Smooth muscle cell (in vitro differentiated cells): Measurements from ENCODE around the gene PRRG1. TPM values are rescaled to one million over a fixed set of nuclear protein-coding genes. Genes with fewer than 3 reads are reported as not detected.
"Not testable (repeated sequence)": the region's sequence is repeated elsewhere in the genome, so short reads cannot be mapped to it uniquely, and the experiment has no call there.

Experiments used
- DNase-seq: peaks from one replicate; lab custom pipeline; 2025; ENCODE audit not compliant: unreplicated experiment; lab: John Stamatoyannopoulos, UW
- H2AFZ ChIP-seq: fragments of 200-600 bp; sonication (generic); 2 replicates; pipeline ENCODE4 v1.6.0; 2016; ENCODE audit warnings: antibody characterized with exemption, low read depth, mild to moderate bottlenecking
- H3F3A ChIP-seq: fragments of 200-600 bp; sonication (generic); 2 replicates; pipeline ENCODE4 v1.6.0; 2017; ENCODE audit warnings: antibody characterized with exemption, low read depth
- H3K27ac ChIP-seq: fragments of 200-600 bp; sonication (generic); 2 replicates; pipeline ENCODE4 v1.5.1; 2016; ENCODE audit warnings: low read depth, mild to moderate bottlenecking
- H3K27me3 ChIP-seq: fragments of 200-600 bp; sonication (generic); 2 replicates; pipeline ENCODE4 v1.6.1; 2016; ENCODE audit warnings: low read depth, mild to moderate bottlenecking
- H3K36me3 ChIP-seq: fragments of 200-600 bp; sonication (generic); 2 replicates; pipeline ENCODE4 v1.5.1; 2016; ENCODE audit warnings: low read depth
- H3K4me1 ChIP-seq: fragments of 200-600 bp; sonication (generic); 2 replicates; pipeline ENCODE4 v1.5.1; 2016; ENCODE audit warnings: low read depth
- H3K4me2 ChIP-seq: fragments of 200-600 bp; sonication (generic); 2 replicates; pipeline ENCODE4 v1.6.0; 2016; ENCODE audit warnings: mild to moderate bottlenecking
- H3K4me3 ChIP-seq: fragments of 200-600 bp; sonication (generic); 2 replicates; pipeline ENCODE4 v1.5.1; 2016; ENCODE audit warnings: mild to moderate bottlenecking
- H3K79me2 ChIP-seq: fragments of 200-600 bp; sonication (generic); 2 replicates; pipeline ENCODE4 v1.6.0; 2016; ENCODE audit warnings: low read depth, mild to moderate bottlenecking
- H3K9ac ChIP-seq: fragments of 200-600 bp; sonication (generic); 2 replicates; pipeline ENCODE4 v1.6.0; 2016; ENCODE audit warnings: low read depth
- H3K9me3 ChIP-seq: fragments of 200-600 bp; sonication (generic); replicated peaks from 2 replicates; pipeline ENCODE4 v1.5.1; 2016; ENCODE audit warnings: low read depth
- H4K20me1 ChIP-seq: fragments of 200-600 bp; sonication (generic); 2 replicates; pipeline ENCODE4 v1.6.0; 2016; ENCODE audit warnings: low read depth
- WGBS: methylation state at CpG from one replicate; pipeline ENCODE4 v1.1.7; 2016; ENCODE audit warnings: low lambda C conversion rate; 5-methylcytosine and 5-hydroxymethylcytosine counted together
- polyA plus RNA-seq: library from polyadenylated mRNA; unstranded; fragments of >200 nt; fragmentation: Nextera tagmentation; extraction: Ambion mirVana; gene quantifications from 2 replicates; pipeline ENCODE4 v1.2.1, GENCODE V29; 2016
- total RNA-seq: library from RNA; depleted of rRNA; stranded (reverse); fragments of >200 nt; gene quantifications from 2 replicates; pipeline ENCODE4 v1.2.3, GENCODE V29; 2014
- TF ChIP-seq, protein P1 (sequence below): fragments of 200-600 bp; sonication (generic); IDR thresholded peaks from 2 replicates; pipeline ENCODE4 v1.5.1; 2017; ENCODE audit warnings: borderline replicate concordance, mild to moderate bottlenecking, antibody characterized with exemption; ENCODE audit not compliant: insufficient read depth, poor library complexity, severe bottlenecking

Gene PRRG1
- total RNA-seq = 33.3 and 47.0 TPM in 2 replicates
- 9.6 and 14.4 TPM in 2 replicates for polyA plus RNA-seq

- H3K9ac ChIP-seq = peak within 1 kb of the TSS; percentile 76
- H3K36me3 ChIP-seq = no peaks in the 10 kb centered on the region
- H3K4me1 ChIP-seq = peaks cover 21% of the 10 kb centered on the region
- H3F3A ChIP-seq = peaks cover 5% of the 10 kb centered on the region
- H3K4me2 ChIP-seq = peak within 1 kb of the TSS; percentile 88
- H3K79me2 ChIP-seq = peaks cover 43% of the 10 kb centered on the region
- no peaks in the 10 kb centered on the region for H3K9me3 ChIP-seq
- H2AFZ ChIP-seq = peak within 1 kb of the TSS; percentile 96
- H3K27ac ChIP-seq = peak within 1 kb of the TSS; percentile 88
- peaks cover 26% of the 10 kb centered on the region for H4K20me1 ChIP-seq
- TF ChIP-seq, protein P1, sequence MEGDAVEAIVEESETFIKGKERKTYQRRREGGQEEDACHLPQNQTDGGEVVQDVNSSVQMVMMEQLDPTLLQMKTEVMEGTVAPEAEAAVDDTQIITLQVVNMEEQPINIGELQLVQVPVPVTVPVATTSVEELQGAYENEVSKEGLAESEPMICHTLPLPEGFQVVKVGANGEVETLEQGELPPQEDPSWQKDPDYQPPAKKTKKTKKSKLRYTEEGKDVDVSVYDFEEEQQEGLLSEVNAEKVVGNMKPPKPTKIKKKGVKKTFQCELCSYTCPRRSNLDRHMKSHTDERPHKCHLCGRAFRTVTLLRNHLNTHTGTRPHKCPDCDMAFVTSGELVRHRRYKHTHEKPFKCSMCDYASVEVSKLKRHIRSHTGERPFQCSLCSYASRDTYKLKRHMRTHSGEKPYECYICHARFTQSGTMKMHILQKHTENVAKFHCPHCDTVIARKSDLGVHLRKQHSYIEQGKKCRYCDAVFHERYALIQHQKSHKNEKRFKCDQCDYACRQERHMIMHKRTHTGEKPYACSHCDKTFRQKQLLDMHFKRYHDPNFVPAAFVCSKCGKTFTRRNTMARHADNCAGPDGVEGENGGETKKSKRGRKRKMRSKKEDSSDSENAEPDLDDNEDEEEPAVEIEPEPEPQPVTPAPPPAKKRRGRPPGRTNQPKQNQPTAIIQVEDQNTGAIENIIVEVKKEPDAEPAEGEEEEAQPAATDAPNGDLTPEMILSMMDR = no peak
- H3K27me3 ChIP-seq = no peaks in the 10 kb centered on the region
- peak within 1 kb of the TSS; percentile 70 for H3K4me3 ChIP-seq
- DNase-seq = peak; percentile 80
- under 1% methylated on average over 56 of the region's 61 CpGs for WGBS
These were observed at the start of gene PRRG1 for GRCh38 chrX:37349221-37350033. PRRG1 (plus strand) TSS chrX:37349364; CDS start chrX:37406250, 56,886 bp downstream.

- no peak for DNase-seq
These were observed 46.6 kb upstream of the PRRG1 start for GRCh38 chrX:37302569-37302968.

DNA sequence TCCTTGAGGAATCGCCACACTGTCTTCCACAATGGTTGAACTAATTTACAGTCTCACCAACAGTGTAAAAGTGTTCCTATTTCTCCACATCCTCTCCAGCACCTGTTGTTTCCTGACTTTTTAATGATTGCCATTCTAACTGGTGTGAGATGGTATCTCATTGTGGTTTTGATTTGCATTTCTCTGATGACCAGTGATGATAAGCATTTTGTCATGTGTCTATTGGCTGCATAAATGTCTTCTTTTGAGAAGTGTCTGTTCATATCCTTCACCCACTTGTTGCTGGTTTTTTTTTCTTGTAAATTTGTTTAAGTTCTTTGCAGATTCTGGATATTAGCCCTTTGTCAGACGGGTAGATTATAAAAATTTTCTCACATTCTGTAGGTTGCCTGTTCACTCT is 43.9 kb upstream of the PRRG1 start:
- H3K36me3 ChIP-seq, H3K4me2 ChIP-seq, H2AFZ ChIP-seq, H3K27me3 ChIP-seq, H3K9me3 ChIP-seq, DNase-seq, H4K20me1 ChIP-seq, H3F3A ChIP-seq, H3K9ac ChIP-seq, H3K4me3 ChIP-seq, H3K27ac ChIP-seq, H3K79me2 ChIP-seq, H3K4me1 ChIP-seq: not testable (repeated sequence)
- WGBS = 86% methylated on average over 2 of the region's 2 CpGs

More at GRCh38 chrX:37302569-37302968, 46.6 kb upstream of the PRRG1 start:
- TF ChIP-seq, protein P1 = peak; percentile 36
- Histone ChIP-seq H3K27ac (no peak overlapping the region), H3F3A (no peaks in the 10 kb centered on the region), H3K4me3 (no peak overlapping the region), H3K9me3 (no peaks in the 10 kb centered on the region), H3K9ac (no peak overlapping the region), H3K36me3 (no peaks in the 10 kb centered on the region), H3K4me2 (no peak overlapping the region), H3K27me3 (no peaks in the 10 kb centered on the region), H2AFZ (no peak overlapping the region), H3K4me1 (no peaks in the 10 kb centered on the region), H4K20me1 (no peaks in the 10 kb centered on the region), H3K79me2 (no peaks in the 10 kb centered on the region)
- WGBS = 58% methylated on average over 1 of the region's 1 CpG

- TF ChIP-seq, protein P1 = no peak
- H3K9ac ChIP-seq = no peak overlapping the region
- peaks cover 17% of the 10 kb centered on the region for H3K4me1 ChIP-seq
- no peak for DNase-seq
- H3K4me3 ChIP-seq = no peak overlapping the region
- H3F3A ChIP-seq = no peaks in the 10 kb centered on the region
- H3K4me2 ChIP-seq = peak overlapping the region; percentile 58
- H4K20me1 ChIP-seq = no peaks in the 10 kb centered on the region
- H2AFZ ChIP-seq = peak overlapping the region; percentile 32
- peak overlapping the region; percentile 40 for H3K27ac ChIP-seq
- H3K36me3 ChIP-seq = no peaks in the 10 kb centered on the region
- H3K79me2 ChIP-seq = no peaks in the 10 kb centered on the region
- no peaks in the 10 kb centered on the region for H3K27me3 ChIP-seq
- no peaks in the 10 kb centered on the region for H3K9me3 ChIP-seq
These were observed 34.6 kb upstream of the PRRG1 start for GRCh38 chrX:37314531-37314930.
